ENCODE data around the gene RNF111. TPM values are rescaled to one million over a fixed set of nuclear protein-coding genes. Genes with fewer than 3 reads are reported as not detected.

Gene RNF111
- total and polyA plus RNA-seq, 2 donors = 8.0 to 18.3 TPM

DNA sequence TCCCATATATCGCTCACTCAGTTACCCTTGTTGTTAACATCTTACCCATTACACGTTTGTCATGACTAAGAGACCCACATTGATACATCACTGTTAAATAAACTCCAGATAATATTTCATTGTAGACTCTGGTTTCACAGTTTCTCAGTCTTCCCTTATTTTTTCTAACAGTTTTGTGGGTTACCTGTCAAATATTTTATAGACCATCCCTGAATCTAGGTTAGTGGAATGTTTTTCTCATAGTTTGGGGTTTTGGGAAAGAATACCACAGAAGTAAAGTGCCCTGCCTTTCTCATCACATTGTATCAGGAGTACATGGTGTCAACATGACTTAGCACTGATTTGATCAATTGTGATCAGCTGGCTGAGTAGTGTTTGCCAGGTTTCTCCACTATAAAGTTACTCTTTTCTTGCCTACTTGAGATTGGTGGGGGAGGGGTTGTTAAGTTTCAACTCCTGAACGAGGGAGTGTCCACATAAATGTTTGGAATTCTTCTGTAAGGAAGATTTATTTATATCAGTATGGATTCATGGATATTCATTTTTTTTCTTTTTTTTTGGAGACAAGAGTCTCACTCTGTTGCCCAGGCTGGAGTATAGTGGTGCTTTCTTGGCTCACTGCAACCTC, 25.9 kb downstream of the RNF111 start:
- no peak for DNase-seq (ENCODE audit: low read depth in 6 of 9, low spot score in 9 of 9)
- Histone ChIP-seq H3K27me3 (ENCODE audit: control insufficient read depth in 2 of 2, insufficient read depth in 1 of 2, low read length in 1 of 2) (no peaks in the 10 kb centered on the region), H3K4me1 (ENCODE audit: control insufficient read depth in 2 of 2, insufficient read depth in 2 of 2, low read length in 2 of 2) (no peaks in the 10 kb centered on the region), H3K4me3 (ENCODE audit: low read length in 2 of 2) (no peak overlapping the region), H3K36me3 (ENCODE audit: control insufficient read depth in 2 of 2, insufficient read depth in 2 of 2, low read length in 1 of 2) (peaks cover 0 to 7% of the 10 kb centered on the region in 2 donors), H3K9me3 (ENCODE audit: control insufficient read depth in 2 of 2, insufficient read depth in 1 of 2, low read length in 1 of 2) (no peaks in the 10 kb centered on the region), H3K27ac (ENCODE audit: low read depth in 1 of 2, low read length in 1 of 2) (no peak overlapping the region)
- 97% methylated on average over 3 of the region's 3 CpGs for WGBS

DNA sequence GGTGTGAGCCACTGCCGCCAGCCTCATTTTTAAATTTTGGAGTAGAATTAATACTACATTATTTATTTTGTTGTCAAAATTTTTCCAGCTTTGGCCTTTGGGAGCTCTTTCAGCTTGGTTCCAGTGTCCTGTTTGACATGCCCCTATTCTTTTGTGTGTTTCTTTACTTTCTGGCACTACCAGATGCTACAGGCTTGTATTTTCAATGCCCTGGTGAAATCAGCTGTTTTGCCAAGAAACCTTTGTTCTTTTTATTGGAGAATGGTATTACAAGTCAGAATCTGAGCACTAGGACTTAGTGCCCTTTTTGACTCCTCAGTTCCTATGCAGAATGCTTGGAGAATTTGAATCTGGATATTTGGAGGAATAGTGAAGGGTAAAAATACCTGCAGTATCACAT, 26.6 kb downstream of the RNF111 start:
- no peak overlapping the region for H3K4me3 ChIP-seq (ENCODE audit: low read length in 2 of 2)
- H3K36me3 ChIP-seq (ENCODE audit: control insufficient read depth in 2 of 2, insufficient read depth in 2 of 2, low read length in 1 of 2) = peaks cover 0 to 7% of the 10 kb centered on the region in 2 donors
- H3K4me1 ChIP-seq (ENCODE audit: control insufficient read depth in 2 of 2, insufficient read depth in 2 of 2, low read length in 2 of 2) = no peaks in the 10 kb centered on the region
- no peaks in the 10 kb centered on the region for H3K9me3 ChIP-seq (ENCODE audit: control insufficient read depth in 2 of 2, insufficient read depth in 1 of 2, low read length in 1 of 2)
- no peak overlapping the region for H3K27ac ChIP-seq (ENCODE audit: low read depth in 1 of 2, low read length in 1 of 2)
- 98% methylated on average over 1 of the region's 1 CpG for WGBS
- H3K27me3 ChIP-seq (ENCODE audit: control insufficient read depth in 2 of 2, insufficient read depth in 1 of 2, low read length in 1 of 2) = no peaks in the 10 kb centered on the region
- DNase-seq (ENCODE audit: low read depth in 6 of 9, low spot score in 9 of 9) = no peak

DNA sequence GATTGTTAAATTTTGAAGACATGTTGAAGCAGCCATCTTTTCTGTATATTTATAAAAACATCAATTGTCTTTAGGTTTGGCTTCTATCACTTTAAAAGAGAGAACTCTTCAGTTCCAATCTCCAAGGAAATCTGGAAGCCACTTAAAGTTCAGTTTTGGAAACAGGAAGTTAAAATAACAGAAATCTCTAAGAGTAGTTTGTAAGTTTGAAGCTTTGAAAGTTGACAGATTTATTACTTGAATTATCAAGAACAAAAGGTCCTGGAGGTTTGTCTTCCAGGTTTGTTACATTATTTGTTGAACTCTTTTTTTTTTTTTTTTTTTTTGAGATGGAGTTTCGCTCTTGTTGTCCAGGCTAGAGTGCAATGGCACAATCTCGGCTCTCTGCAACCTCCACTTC, 30.0 kb downstream of the RNF111 start:
- no peak overlapping the region for H3K27ac ChIP-seq (ENCODE audit: low read depth in 1 of 2, low read length in 1 of 2)
- H3K4me3 ChIP-seq (ENCODE audit: low read length in 2 of 2) = no peak overlapping the region
- H3K27me3 ChIP-seq (ENCODE audit: control insufficient read depth in 2 of 2, insufficient read depth in 1 of 2, low read length in 1 of 2) = no peaks in the 10 kb centered on the region
- DNase-seq (ENCODE audit: low read depth in 6 of 9, low spot score in 9 of 9) = no peak
- peaks cover 0 to 7% of the 10 kb centered on the region in 2 donors for H3K36me3 ChIP-seq (ENCODE audit: control insufficient read depth in 2 of 2, insufficient read depth in 2 of 2, low read length in 1 of 2)
- WGBS = 91% methylated on average over 2 of the region's 2 CpGs
- no peaks in the 10 kb centered on the region for H3K9me3 ChIP-seq (ENCODE audit: control insufficient read depth in 2 of 2, insufficient read depth in 1 of 2, low read length in 1 of 2)
- H3K4me1 ChIP-seq (ENCODE audit: control insufficient read depth in 2 of 2, insufficient read depth in 2 of 2, low read length in 2 of 2) = no peaks in the 10 kb centered on the region

DNA sequence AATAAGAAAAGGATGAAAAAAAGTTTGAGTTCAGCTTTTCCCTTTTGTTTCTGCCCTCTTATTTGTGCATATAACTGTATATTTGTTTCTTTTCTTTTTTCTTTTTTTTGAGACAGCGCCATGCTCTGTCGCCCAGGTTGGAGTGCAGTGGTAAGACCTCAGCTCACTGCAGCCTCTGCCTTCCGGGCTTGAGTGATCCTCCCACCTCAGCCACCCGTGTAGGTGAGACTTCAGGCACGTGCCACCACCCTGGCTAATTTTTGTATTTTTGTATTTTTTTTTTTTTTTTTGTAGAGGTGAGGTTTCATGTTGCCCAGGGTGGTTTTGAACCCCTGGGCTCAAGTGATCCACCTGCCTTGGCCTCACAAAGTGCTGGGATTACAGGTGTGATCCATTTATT, 31.4 kb downstream of the RNF111 start:
- Histone ChIP-seq H3K27ac (ENCODE audit: low read depth in 1 of 2, low read length in 1 of 2) (no peak overlapping the region), H3K4me3 (ENCODE audit: low read length in 2 of 2) (no peak overlapping the region), H3K36me3 (ENCODE audit: control insufficient read depth in 2 of 2, insufficient read depth in 2 of 2, low read length in 1 of 2) (peaks cover 0 to 7% of the 10 kb centered on the region in 2 donors), H3K9me3 (ENCODE audit: control insufficient read depth in 2 of 2, insufficient read depth in 1 of 2, low read length in 1 of 2) (no peaks in the 10 kb centered on the region), H3K4me1 (ENCODE audit: control insufficient read depth in 2 of 2, insufficient read depth in 2 of 2, low read length in 2 of 2) (no peaks in the 10 kb centered on the region), H3K27me3 (ENCODE audit: control insufficient read depth in 2 of 2, insufficient read depth in 1 of 2, low read length in 1 of 2) (no peaks in the 10 kb centered on the region)
- DNase-seq (ENCODE audit: low read depth in 6 of 9, low spot score in 9 of 9) = no peak
- WGBS = 98% methylated on average over 5 of the region's 5 CpGs

DNA sequence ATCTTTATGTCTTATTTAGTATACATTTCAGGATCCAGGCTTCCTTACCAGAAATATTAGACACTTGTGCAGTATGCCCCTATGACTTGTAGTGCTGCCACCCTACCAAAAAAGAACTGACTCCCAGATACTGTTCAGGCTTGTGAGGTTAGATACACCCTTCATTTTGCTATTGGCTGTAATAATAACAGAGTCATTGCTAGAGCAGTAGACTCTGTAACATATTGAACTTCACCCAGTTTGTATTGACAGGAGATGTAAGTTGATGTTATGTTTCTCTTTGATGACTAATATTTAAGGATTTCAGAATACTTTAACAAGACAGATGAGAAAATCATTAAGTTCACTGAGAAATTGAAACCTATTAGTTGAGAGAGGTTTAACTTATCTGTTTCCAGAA, 32.9 kb downstream of the RNF111 start:
- DNase-seq (ENCODE audit: low read depth in 6 of 9, low spot score in 9 of 9) = no peak
- Histone ChIP-seq H3K27me3 (ENCODE audit: control insufficient read depth in 2 of 2, insufficient read depth in 1 of 2, low read length in 1 of 2) (no peaks in the 10 kb centered on the region), H3K9me3 (ENCODE audit: control insufficient read depth in 2 of 2, insufficient read depth in 1 of 2, low read length in 1 of 2) (no peaks in the 10 kb centered on the region), H3K27ac (ENCODE audit: low read depth in 1 of 2, low read length in 1 of 2) (no peak overlapping the region), H3K4me1 (ENCODE audit: control insufficient read depth in 2 of 2, insufficient read depth in 2 of 2, low read length in 2 of 2) (no peaks in the 10 kb centered on the region), H3K4me3 (ENCODE audit: low read length in 2 of 2) (no peak overlapping the region), H3K36me3 (ENCODE audit: control insufficient read depth in 2 of 2, insufficient read depth in 2 of 2, low read length in 1 of 2) (peaks cover 0 to 3% of the 10 kb centered on the region in 2 donors)

DNA sequence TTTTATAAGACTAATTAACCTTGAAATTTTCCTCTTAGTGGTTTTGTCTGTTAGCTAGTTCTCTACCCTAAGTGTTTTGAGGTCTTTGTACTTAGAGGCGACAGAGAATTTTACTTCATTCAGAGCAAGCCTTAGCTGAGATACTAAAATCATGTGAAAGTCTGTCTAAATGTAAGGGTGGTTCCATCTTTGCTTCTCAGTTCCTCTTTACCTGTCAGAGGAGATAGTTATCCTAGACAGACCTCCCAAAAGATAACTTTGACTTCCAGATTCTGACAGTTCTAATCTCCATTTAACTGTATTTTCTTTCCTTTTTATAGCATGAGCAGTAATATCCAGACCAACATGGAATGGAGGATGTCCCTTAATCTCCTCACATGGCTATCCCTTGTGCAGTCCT, 34.7 kb downstream of the RNF111 start:
- H3K4me3 ChIP-seq (ENCODE audit: low read length in 2 of 2) = no peak overlapping the region
- WGBS = 96% methylated on average over 1 of the region's 1 CpG
- DNase-seq (ENCODE audit: low read depth in 6 of 9, low spot score in 9 of 9) = no peak

DNA sequence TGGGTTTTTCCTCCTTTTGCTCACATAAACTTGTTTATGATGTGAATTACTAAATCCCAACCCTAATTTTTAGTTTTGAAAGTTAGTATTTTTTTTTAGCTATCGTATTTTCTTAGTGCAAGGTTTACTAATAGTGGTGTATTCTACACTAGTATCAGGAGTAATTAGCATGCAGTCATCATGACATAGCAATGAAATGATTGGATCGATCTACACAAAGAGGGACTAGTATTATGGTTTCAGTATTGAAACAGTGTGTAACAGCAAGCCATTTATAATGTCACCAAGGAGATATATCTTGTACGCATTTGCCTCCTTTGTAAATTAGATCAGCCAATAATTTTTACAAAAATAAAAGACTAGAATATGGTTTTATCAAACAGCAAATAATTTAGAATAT, 38.7 kb downstream of the RNF111 start:
- H3K4me3 ChIP-seq (ENCODE audit: low read length in 2 of 2) = no peak overlapping the region
- H3K9me3 ChIP-seq (ENCODE audit: control insufficient read depth in 2 of 2, insufficient read depth in 1 of 2, low read length in 1 of 2) = no peaks in the 10 kb centered on the region
- no peak for DNase-seq (ENCODE audit: low read depth in 6 of 9, low spot score in 9 of 9)
- no peaks in the 10 kb centered on the region for H3K27me3 ChIP-seq (ENCODE audit: control insufficient read depth in 2 of 2, insufficient read depth in 1 of 2, low read length in 1 of 2)
- H3K27ac ChIP-seq (ENCODE audit: low read depth in 1 of 2, low read length in 1 of 2) = no peak overlapping the region
- peaks cover 4 to 10% of the 10 kb centered on the region in 2 donors for H3K36me3 ChIP-seq (ENCODE audit: control insufficient read depth in 2 of 2, insufficient read depth in 2 of 2, low read length in 1 of 2)
- no peaks in the 10 kb centered on the region for H3K4me1 ChIP-seq (ENCODE audit: control insufficient read depth in 2 of 2, insufficient read depth in 2 of 2, low read length in 2 of 2)
- 97% methylated on average over 3 of the region's 3 CpGs for WGBS

More for the DNA sequence above, 34.7 kb downstream of the RNF111 start:
- peaks cover 0 to 4% of the 10 kb centered on the region in 2 donors for H3K36me3 ChIP-seq (ENCODE audit: control insufficient read depth in 2 of 2, insufficient read depth in 2 of 2, low read length in 1 of 2)
- no peaks in the 10 kb centered on the region for H3K9me3 ChIP-seq (ENCODE audit: control insufficient read depth in 2 of 2, insufficient read depth in 1 of 2, low read length in 1 of 2)
- no peaks in the 10 kb centered on the region for H3K4me1 ChIP-seq (ENCODE audit: control insufficient read depth in 2 of 2, insufficient read depth in 2 of 2, low read length in 2 of 2)
- no peak overlapping the region for H3K27ac ChIP-seq (ENCODE audit: low read depth in 1 of 2, low read length in 1 of 2)
- H3K27me3 ChIP-seq (ENCODE audit: control insufficient read depth in 2 of 2, insufficient read depth in 1 of 2, low read length in 1 of 2) = no peaks in the 10 kb centered on the region

DNA sequence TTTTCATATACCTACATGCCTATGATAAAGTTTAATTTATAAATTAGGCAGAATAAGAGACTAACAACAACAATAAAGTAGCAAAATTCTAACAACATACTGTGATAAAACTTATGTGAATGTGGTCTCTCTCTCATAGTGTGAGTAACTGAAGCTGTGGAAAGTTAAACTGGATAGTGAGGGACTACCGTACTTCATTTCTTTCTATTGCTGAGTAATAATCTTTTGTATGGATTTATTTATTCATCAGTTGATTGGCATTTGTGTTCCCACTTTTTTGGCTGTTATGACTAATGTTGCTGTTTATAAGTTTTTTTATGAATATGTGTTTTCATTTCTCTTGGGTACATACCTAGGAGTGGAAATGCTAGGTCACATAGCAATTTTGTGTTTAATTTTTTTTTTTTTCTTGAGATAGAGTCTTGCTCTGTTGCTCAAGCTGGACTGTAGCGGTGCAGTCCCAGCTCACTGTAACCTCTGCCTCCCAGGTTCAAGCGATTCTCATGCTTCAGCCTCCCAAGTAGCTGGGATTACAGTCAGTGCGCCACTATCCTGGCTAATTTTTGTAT, 41.0 kb downstream of the RNF111 start:
- Histone ChIP-seq H3K4me1 (ENCODE audit: control insufficient read depth in 2 of 2, insufficient read depth in 2 of 2, low read length in 2 of 2) (no peaks in the 10 kb centered on the region), H3K9me3 (ENCODE audit: control insufficient read depth in 2 of 2, insufficient read depth in 1 of 2, low read length in 1 of 2) (no peaks in the 10 kb centered on the region), H3K27me3 (ENCODE audit: control insufficient read depth in 2 of 2, insufficient read depth in 1 of 2, low read length in 1 of 2) (no peaks in the 10 kb centered on the region), H3K36me3 (ENCODE audit: control insufficient read depth in 2 of 2, insufficient read depth in 2 of 2, low read length in 1 of 2) (peaks cover 8 to 17% of the 10 kb centered on the region in 2 donors), H3K27ac (ENCODE audit: low read depth in 1 of 2, low read length in 1 of 2) (no peak overlapping the region), H3K4me3 (ENCODE audit: low read length in 2 of 2) (no peak overlapping the region)
- 96% methylated on average over 4 of the region's 4 CpGs for WGBS
- DNase-seq (ENCODE audit: low read depth in 6 of 9, low spot score in 9 of 9) = no peak

DNA sequence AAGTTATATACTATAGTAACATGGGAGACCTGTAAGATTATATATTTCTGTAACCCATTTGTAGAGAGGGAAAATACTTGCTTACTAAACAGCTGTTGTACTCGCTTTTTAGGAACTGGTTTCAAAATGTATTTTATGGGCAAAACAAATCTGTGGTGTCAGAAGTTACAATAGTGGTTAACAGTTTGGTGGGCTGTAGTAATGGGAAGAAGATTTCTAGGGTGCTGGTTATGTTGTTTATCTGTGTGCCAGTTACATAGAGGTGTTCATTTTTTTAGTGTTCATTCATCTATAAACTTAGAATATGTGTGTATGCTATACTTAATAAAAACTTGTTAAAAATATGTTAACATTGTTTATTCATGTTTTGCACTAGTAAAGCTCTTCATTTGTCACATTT, 42.1 kb downstream of the RNF111 start:
- Histone ChIP-seq H3K4me1 (ENCODE audit: control insufficient read depth in 2 of 2, insufficient read depth in 2 of 2, low read length in 2 of 2) (no peaks in the 10 kb centered on the region), H3K36me3 (ENCODE audit: control insufficient read depth in 2 of 2, insufficient read depth in 2 of 2, low read length in 1 of 2) (peaks cover 8 to 17% of the 10 kb centered on the region in 2 donors), H3K9me3 (ENCODE audit: control insufficient read depth in 2 of 2, insufficient read depth in 1 of 2, low read length in 1 of 2) (no peaks in the 10 kb centered on the region), H3K4me3 (ENCODE audit: low read length in 2 of 2) (no peak overlapping the region), H3K27me3 (ENCODE audit: control insufficient read depth in 2 of 2, insufficient read depth in 1 of 2, low read length in 1 of 2) (no peaks in the 10 kb centered on the region), H3K27ac (ENCODE audit: low read depth in 1 of 2, low read length in 1 of 2) (no peak overlapping the region)
- 97% methylated on average over 1 of the region's 1 CpG for WGBS
- no peak for DNase-seq (ENCODE audit: low read depth in 6 of 9, low spot score in 9 of 9)
